ENCODE data around the gene KCNMA1.

The KCNMA1 gene

GRCh38 chr10:77633376-77633775, 4.2 kb downstream of the KCNMA1 start:
- H3K9me3 ChIP-seq (ENCODE audit: insufficient read depth, low read length): peaks cover 5% of the 10 kb centered on the region; the same call in 1 of the 2 replicates
- no peaks in the 10 kb centered on the region for H3K4me1 ChIP-seq (ENCODE audit: insufficient read depth, insufficient read length)
- no peak overlapping the region for H3K9ac ChIP-seq (ENCODE audit: insufficient read length, low read depth)
- H3K36me3 ChIP-seq (ENCODE audit: insufficient read depth, insufficient read length, low read length): peaks cover 7% of the 10 kb centered on the region
- DNase-seq (ENCODE audit: low read depth, low spot score): no peak
- H3K4me3 ChIP-seq (ENCODE audit: insufficient read length, low read depth): no peak overlapping the region
- TF ChIP-seq SUZ12 (IDR thresholded peaks at IDR 0.05; ENCODE audit: extremely low read depth, insufficient read depth, insufficient read length): no peak
- H3K27me3 ChIP-seq (ENCODE audit: insufficient read depth, insufficient read length): peaks cover 22% of the 10 kb centered on the region

DNA sequence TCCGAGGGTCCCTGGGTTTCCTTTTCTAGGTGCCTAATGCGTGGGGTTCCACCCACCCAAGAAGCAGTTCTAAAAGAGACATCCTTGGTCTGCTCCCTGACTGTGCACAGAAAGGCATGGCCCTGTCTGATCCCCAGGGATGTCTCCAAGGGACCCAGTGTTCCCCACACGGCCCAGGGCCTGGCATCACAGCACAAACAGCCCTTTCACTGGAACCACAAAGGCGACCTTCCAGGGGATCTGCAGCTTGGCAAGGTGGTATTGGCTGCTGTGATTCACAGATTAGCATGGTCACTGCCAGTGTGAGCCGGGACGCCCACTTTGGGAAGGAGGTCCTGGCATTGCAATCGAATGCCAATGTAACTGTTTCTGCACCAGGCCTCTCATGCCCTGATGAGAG, 6.4 kb downstream of the KCNMA1 start:
- peaks cover 7% of the 10 kb centered on the region for H3K36me3 ChIP-seq (ENCODE audit: insufficient read depth, insufficient read length, low read length)
- DNase-seq (ENCODE audit: low read depth, low spot score): no peak
- no peak overlapping the region for H3K4me3 ChIP-seq (ENCODE audit: insufficient read length, low read depth)
- peaks cover 6% of the 10 kb centered on the region for H3K27me3 ChIP-seq (ENCODE audit: insufficient read depth, insufficient read length)
- H3K4me1 ChIP-seq (ENCODE audit: insufficient read depth, insufficient read length): no peaks in the 10 kb centered on the region
- no peak overlapping the region for H3K9ac ChIP-seq (ENCODE audit: insufficient read length, low read depth)
- peaks cover 5% of the 10 kb centered on the region; the same call in 1 of the 2 replicates for H3K9me3 ChIP-seq (ENCODE audit: insufficient read depth, low read length)
- TF ChIP-seq ZNF274 (IDR thresholded peaks at IDR 0.05; ENCODE audit: low read depth, low read length) (no peak), SUZ12 (IDR thresholded peaks at IDR 0.05; ENCODE audit: extremely low read depth, insufficient read depth, insufficient read length) (no peak), YY1 (IDR thresholded peaks at IDR 0.05; ENCODE audit: insufficient read depth, insufficient read length) (no peak)

DNA sequence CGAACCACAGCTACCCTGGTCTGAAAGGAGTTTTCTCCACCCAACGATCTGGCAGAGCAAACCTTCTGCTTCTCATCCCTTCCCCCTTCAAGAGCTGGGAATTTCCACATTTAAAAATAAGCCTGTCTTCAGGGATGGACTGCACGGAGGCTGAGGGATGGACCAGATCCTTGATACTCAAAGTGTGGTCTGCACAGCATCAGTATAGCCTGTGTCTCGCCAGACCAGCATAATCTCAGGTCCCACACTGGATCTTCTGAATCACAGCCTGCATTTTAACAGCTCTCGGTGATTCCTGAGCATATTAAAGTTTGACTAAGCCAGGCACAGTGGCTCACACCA, 7.1 kb downstream of the KCNMA1 start:
- no peaks in the 10 kb centered on the region for H3K4me1 ChIP-seq (ENCODE audit: insufficient read depth, insufficient read length)
- H3K9ac ChIP-seq (ENCODE audit: insufficient read length, low read depth): no peak overlapping the region
- H3K4me3 ChIP-seq (ENCODE audit: insufficient read length, low read depth): no peak overlapping the region
- peaks cover 5% of the 10 kb centered on the region; the same call in 1 of the 2 replicates for H3K9me3 ChIP-seq (ENCODE audit: insufficient read depth, low read length)
- H3K36me3 ChIP-seq (ENCODE audit: insufficient read depth, insufficient read length, low read length): peaks cover 7% of the 10 kb centered on the region
- TF ChIP-seq SUZ12 (IDR thresholded peaks at IDR 0.05; ENCODE audit: extremely low read depth, insufficient read depth, insufficient read length) (no peak), YY1 (IDR thresholded peaks at IDR 0.05; ENCODE audit: insufficient read depth, insufficient read length) (no peak)
- no peaks in the 10 kb centered on the region for H3K27me3 ChIP-seq (ENCODE audit: insufficient read depth, insufficient read length)
- no peak for DNase-seq (ENCODE audit: low read depth, low spot score)

DNA sequence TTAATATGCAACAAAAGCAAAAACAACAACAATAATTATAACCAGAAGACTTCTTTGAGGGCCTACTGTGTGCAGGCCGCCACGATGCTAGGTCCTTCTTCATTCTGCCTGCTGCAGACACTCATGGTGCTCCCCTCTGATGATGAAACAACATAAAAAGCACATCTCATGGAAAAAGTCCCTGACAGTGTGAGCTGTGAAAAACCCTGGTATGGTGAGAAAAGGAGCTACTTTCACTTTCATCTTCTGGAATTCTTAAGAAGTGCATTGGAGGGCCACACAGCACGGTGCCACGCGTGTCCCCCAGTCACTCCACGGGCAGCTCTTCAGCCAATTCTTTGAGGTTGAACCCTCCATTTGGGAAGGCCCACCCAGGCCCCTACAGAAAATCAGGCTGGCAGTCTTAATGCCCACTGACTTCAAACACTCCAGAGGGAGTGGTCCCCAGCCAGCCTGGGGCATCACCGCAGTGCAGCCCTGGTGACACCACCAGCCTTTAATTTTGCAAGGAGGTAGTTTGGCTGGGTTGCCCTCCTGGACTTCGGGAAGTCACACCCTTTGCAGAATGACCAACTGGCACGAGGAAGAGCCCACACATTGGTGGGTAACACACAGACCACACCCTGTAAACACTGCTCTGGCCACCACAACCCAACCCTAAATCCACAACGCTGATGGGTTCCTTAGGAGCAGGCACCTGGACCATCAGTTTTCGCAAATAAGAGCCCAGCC, 7.7 kb downstream of the KCNMA1 start:
- peaks cover 5% of the 10 kb centered on the region; the same call in 1 of the 2 replicates for H3K9me3 ChIP-seq (ENCODE audit: insufficient read depth, low read length)
- H3K27me3 ChIP-seq (ENCODE audit: insufficient read depth, insufficient read length): no peaks in the 10 kb centered on the region
- H3K4me3 ChIP-seq (ENCODE audit: insufficient read length, low read depth): no peak overlapping the region
- no peak overlapping the region for H3K9ac ChIP-seq (ENCODE audit: insufficient read length, low read depth)
- TF ChIP-seq SUZ12 (IDR thresholded peaks at IDR 0.05; ENCODE audit: extremely low read depth, insufficient read depth, insufficient read length): no peak
- no peak for TF ChIP-seq ZNF274 (IDR thresholded peaks at IDR 0.05; ENCODE audit: low read depth, low read length)
- TF ChIP-seq YY1 (IDR thresholded peaks at IDR 0.05; ENCODE audit: insufficient read depth, insufficient read length): no peak
- H3K36me3 ChIP-seq (ENCODE audit: insufficient read depth, insufficient read length, low read length): peaks cover 7% of the 10 kb centered on the region
- no peak for DNase-seq (ENCODE audit: low read depth, low spot score)
- H3K4me1 ChIP-seq (ENCODE audit: insufficient read depth, insufficient read length): no peaks in the 10 kb centered on the region

DNA sequence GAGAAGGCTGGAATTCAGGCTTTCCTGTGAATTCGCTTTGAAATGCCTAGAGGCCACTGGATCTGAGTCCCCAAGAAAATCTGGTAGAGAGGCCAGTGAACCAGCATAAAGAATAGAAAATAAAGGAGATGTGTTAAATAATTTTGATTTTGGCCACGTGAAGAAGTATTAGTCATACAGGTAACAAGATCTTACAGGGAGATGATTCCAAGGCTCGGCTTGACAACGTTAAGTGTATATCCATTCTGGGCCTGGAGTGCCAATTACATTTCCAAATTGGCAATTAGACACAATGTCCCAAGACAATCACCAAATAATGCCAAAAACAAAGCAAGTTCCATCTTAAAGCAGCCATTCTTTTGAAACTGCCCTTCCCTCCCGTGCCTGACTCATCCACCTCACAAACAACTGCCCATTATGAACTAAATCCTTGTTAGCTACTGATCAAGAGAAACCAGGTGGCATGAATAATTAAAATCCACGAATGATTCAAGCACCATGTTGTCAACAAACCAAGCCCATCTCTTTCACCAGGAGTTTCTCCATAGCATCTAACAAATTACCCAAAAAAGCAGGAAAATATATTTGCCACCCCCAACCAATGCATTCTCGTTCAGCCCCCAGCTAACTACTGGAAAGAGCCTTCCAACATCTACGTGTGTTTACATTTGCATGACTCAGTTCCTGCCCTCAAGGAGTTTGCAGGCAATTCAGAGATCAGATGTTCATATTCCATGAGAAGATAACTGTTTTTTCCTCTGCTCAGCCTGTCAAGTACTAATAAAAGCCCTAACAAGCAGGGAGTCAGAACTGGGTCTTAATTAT, 8.5 kb downstream of the KCNMA1 start:
- TF ChIP-seq YY1 (IDR thresholded peaks at IDR 0.05; ENCODE audit: insufficient read depth, insufficient read length) (no peak), SUZ12 (IDR thresholded peaks at IDR 0.05; ENCODE audit: extremely low read depth, insufficient read depth, insufficient read length) (no peak), ZNF274 (IDR thresholded peaks at IDR 0.05; ENCODE audit: low read depth, low read length) (no peak)
- peaks cover 5% of the 10 kb centered on the region; the same call in 1 of the 2 replicates for H3K9me3 ChIP-seq (ENCODE audit: insufficient read depth, low read length)
- peaks cover 7% of the 10 kb centered on the region for H3K36me3 ChIP-seq (ENCODE audit: insufficient read depth, insufficient read length, low read length)
- no peak overlapping the region for H3K9ac ChIP-seq (ENCODE audit: insufficient read length, low read depth)
- H3K4me1 ChIP-seq (ENCODE audit: insufficient read depth, insufficient read length): no peaks in the 10 kb centered on the region
- DNase-seq (ENCODE audit: low read depth, low spot score): no peak
- H3K4me3 ChIP-seq (ENCODE audit: insufficient read length, low read depth): no peak overlapping the region
- H3K27me3 ChIP-seq (ENCODE audit: insufficient read depth, insufficient read length): no peaks in the 10 kb centered on the region

GRCh38 chr10:77626266-77626935, 11.2 kb downstream of the KCNMA1 start:
- TF ChIP-seq YY1 (IDR thresholded peaks at IDR 0.05; ENCODE audit: insufficient read depth, insufficient read length) (no peak), SUZ12 (IDR thresholded peaks at IDR 0.05; ENCODE audit: extremely low read depth, insufficient read depth, insufficient read length) (no peak), ZNF274 (IDR thresholded peaks at IDR 0.05; ENCODE audit: low read depth, low read length) (no peak)
- no peaks in the 10 kb centered on the region for H3K4me1 ChIP-seq (ENCODE audit: insufficient read depth, insufficient read length)
- no peaks in the 10 kb centered on the region for H3K27me3 ChIP-seq (ENCODE audit: insufficient read depth, insufficient read length)
- H3K9ac ChIP-seq (ENCODE audit: insufficient read length, low read depth): no peak overlapping the region
- H3K36me3 ChIP-seq (ENCODE audit: insufficient read depth, insufficient read length, low read length): no peaks in the 10 kb centered on the region
- no peak overlapping the region for H3K4me3 ChIP-seq (ENCODE audit: insufficient read length, low read depth)
- no peak for DNase-seq (ENCODE audit: low read depth, low spot score)
- peaks cover 5% of the 10 kb centered on the region; the same call in 1 of the 2 replicates for H3K9me3 ChIP-seq (ENCODE audit: insufficient read depth, low read length)

DNA sequence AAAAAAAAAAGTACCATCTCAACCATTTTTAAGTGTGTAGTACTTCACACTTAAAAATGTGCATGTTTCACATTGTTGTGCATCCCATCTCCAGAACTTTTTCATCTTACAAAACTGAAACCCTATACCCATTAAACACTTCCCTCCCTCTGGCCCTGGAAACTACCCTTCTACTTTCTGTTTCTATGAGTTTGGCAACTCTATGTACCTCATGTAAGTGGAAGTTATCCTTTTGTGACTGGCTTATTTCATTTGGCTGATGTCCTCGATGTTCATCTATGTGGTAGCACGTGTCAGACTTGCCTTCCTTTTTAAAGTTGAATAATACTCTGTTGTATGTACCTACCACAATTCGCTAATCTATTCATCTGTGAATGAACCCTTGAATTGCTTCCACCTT, 12.2 kb downstream of the KCNMA1 start:
- H3K9me3 ChIP-seq (ENCODE audit: insufficient read depth, low read length): peaks cover 5% of the 10 kb centered on the region; the same call in 1 of the 2 replicates
- H3K4me3 ChIP-seq (ENCODE audit: insufficient read length, low read depth): no peak overlapping the region
- no peak for TF ChIP-seq YY1 (IDR thresholded peaks at IDR 0.05; ENCODE audit: insufficient read depth, insufficient read length)
- no peak for TF ChIP-seq SUZ12 (IDR thresholded peaks at IDR 0.05; ENCODE audit: extremely low read depth, insufficient read depth, insufficient read length)
- TF ChIP-seq ZNF274 (IDR thresholded peaks at IDR 0.05; ENCODE audit: low read depth, low read length): no peak
- no peaks in the 10 kb centered on the region for H3K4me1 ChIP-seq (ENCODE audit: insufficient read depth, insufficient read length)
- no peaks in the 10 kb centered on the region for H3K36me3 ChIP-seq (ENCODE audit: insufficient read depth, insufficient read length, low read length)
- no peaks in the 10 kb centered on the region for H3K27me3 ChIP-seq (ENCODE audit: insufficient read depth, insufficient read length)
- no peak overlapping the region for H3K9ac ChIP-seq (ENCODE audit: insufficient read length, low read depth)
- no peak for DNase-seq (ENCODE audit: low read depth, low spot score)

Data from NT2/D1 (cell line).